Gastroesophageal sphincter (tissue), 3 donors: Measurements from ENCODE around the gene U2AF1L4.

Experiments used
- EP300 ChIP-seq: sonication (generic); formaldehyde crosslinking; IDR thresholded peaks from one replicate; pipeline ENCODE4 v1.6.1; 2017; ENCODE audit warnings: antibody characterized with exemption, mild to moderate bottlenecking
- POLR2A ChIP-seq, 2 donors: fragments of 450-650 bp; IDR thresholded peaks; one replicate each; pipeline ENCODE4 v1.6.1; 2017; ENCODE audit warnings: antibody characterized with exemption in 2 of 2, mild to moderate bottlenecking in 2 of 2, moderate library complexity in 1 of 2
- POLR2AphosphoS5 ChIP-seq: sonication (generic); formaldehyde crosslinking; IDR thresholded peaks from one replicate; pipeline ENCODE4 v1.6.1; 2017; ENCODE audit warnings: antibody characterized with exemption
- TF ChIP-seq, protein P1 (sequence below), 4 experiments: fragments of 200-600 bp in 2 of 4; fragments of 450-650 bp in 2 of 4; sonication (generic) in 1 of 4; IDR thresholded peaks; one replicate each; pipeline ENCODE4 v1.5.1; 2017 to 2019; ENCODE audit warnings: antibody characterized with exemption in 4 of 4, mild to moderate bottlenecking in 2 of 4, moderate library complexity in 2 of 4

DNA sequence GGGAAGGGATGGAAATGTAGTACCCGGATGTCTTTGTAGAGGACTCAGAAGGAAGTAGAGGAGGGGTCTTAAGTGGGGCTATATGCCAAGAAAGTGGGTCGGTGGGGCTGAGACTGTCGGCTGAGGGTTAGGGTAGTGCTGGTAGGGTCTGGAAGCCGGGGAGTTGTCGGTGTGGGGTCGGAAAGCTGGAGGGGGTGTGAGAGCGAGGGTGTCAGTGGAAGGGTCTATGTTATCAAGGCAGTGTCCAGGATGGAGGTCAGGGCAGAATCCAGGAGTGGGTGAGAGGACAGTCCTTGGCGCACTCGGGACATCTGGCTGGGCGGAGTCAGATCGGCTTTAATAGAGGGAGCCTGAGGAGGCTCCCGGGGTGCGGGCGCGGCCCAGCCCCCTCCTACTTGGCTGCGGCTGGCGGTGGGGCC, 9.9 kb upstream of the U2AF1L4 start:
- TF ChIP-seq, protein P1, sequence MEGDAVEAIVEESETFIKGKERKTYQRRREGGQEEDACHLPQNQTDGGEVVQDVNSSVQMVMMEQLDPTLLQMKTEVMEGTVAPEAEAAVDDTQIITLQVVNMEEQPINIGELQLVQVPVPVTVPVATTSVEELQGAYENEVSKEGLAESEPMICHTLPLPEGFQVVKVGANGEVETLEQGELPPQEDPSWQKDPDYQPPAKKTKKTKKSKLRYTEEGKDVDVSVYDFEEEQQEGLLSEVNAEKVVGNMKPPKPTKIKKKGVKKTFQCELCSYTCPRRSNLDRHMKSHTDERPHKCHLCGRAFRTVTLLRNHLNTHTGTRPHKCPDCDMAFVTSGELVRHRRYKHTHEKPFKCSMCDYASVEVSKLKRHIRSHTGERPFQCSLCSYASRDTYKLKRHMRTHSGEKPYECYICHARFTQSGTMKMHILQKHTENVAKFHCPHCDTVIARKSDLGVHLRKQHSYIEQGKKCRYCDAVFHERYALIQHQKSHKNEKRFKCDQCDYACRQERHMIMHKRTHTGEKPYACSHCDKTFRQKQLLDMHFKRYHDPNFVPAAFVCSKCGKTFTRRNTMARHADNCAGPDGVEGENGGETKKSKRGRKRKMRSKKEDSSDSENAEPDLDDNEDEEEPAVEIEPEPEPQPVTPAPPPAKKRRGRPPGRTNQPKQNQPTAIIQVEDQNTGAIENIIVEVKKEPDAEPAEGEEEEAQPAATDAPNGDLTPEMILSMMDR (IDR thresholded peaks at IDR 0.05) = no peak
- TF ChIP-seq POLR2A (IDR thresholded peaks at IDR 0.05) (peak in 1 of 2 donors; percentile 12), EP300 (no peak), POLR2AphosphoS5 (no peak)
